ENCODE data around the gene CDC42SE1. TPM values are rescaled to one million over a fixed set of nuclear protein-coding genes. Genes with fewer than 3 reads are reported as not detected.
"Not testable (repeated sequence)": the region's sequence is repeated elsewhere in the genome, so short reads cannot be mapped to it uniquely, and the experiment has no call there.

CDC42SE1 gene, protein sequence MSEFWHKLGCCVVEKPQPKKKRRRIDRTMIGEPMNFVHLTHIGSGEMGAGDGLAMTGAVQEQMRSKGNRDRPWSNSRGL
- 10 to 100 TPM; 36.5 to 55.3 TPM for total RNA-seq
- long read RNA-seq, transcript CDC42SE1-201 (5 exons, 3,045 nt), result major isoform, 13 of 26 reads
- long read RNA-seq, partial matches to known transcripts, result 0 of 26 reads
- long read RNA-seq, other reads (novel, unspliced or antisense), result 10 of 26 reads

DNA sequence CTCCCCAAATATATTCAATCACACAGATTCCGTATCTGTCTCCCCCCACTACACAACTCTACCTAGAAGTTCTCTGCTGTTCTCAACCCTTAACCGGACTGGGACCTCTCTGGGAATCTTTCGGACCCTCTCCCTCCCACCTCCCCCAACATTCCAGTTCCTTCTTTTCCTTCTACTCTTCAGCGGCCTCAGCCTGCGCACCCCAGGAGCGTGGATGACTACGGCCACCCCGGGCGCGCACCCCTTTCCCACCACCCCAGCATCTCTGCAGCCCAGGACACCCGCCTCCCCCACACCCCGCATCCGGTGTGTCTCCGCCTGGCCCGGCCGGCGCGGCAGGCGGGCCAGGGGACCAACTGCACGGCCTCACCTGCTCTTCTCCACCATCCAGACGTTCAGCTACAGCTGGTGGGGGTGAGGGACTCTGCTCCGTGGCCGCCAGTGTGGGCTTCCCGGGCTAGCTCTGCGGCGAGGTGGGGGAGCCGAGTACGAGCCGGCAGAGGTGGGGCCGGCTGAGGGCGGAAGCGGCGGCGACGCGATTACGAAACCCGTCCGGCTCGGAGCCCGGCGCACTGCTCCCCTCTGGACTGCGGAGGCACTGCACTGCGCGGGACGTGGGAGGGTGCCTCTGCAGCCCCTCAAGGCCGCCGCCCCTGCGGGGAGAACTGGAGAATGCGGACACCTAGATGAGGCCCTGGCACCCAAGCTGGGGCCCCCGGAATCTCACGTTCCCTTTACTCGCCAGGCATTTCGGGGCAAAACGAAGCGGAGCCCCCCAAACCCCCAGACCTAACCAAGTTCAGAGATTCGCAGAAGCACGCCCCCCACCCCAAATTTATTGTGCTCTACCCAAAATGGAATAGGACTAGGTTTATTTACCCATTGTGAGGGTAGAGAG is at the start of gene CDC42SE1:
Gene CDC42SE1 (minus strand): TSS at position 514 of the 898 bp plus-strand sequence. CDS start 3,892 bp downstream, outside the sequence.
- peak; percentile 90 for DNase-seq
- intact Hi-C loops (cut with DNase I), result loop anchor here in 1 of 2 donors (10.0 kb wide), 1 partner anchor 55 kb away; the partner anchor contains the start of genes MINDY1 and PRUNE1
- ATAC-seq, result peak; percentile 92 to 96

- intact Hi-C loops (cut with DNase I), result no loop called here
- DNase-seq (no peak), ATAC-seq (no peak)
These were observed 48.9 kb upstream of the CDC42SE1 start for GRCh38 chr1:151108331-151108730.

GRCh38 chr1:151106894-151107293 is 47.5 kb upstream of the CDC42SE1 start:
- intact Hi-C loops (cut with DNase I), result no loop called here
- DNase-seq, result no peak
- no peak for ATAC-seq

DNA sequence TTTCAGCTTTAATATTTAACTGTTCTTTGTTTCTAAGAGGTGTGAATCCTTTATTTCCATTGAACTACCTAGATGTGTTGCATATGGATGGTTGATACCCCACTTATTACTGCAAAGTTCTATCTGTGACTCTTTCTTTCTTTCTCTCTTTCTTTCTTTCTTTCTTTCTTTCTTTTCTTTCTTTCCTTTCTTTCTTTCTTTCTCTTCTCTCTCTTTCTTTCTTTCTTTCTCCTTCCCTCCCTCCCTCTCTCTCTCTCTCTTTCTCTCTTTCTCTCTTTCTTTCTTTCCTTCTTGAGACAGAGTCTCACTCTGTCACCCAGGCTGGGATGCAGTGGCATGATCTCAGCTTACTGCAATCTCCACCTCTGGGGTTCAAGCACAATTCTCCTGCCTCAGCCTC is 45.2 kb upstream of the CDC42SE1 start:
- ATAC-seq, result no peak
- no peak for DNase-seq
- intact Hi-C loops (cut with DNase I), result no loop called here

DNA sequence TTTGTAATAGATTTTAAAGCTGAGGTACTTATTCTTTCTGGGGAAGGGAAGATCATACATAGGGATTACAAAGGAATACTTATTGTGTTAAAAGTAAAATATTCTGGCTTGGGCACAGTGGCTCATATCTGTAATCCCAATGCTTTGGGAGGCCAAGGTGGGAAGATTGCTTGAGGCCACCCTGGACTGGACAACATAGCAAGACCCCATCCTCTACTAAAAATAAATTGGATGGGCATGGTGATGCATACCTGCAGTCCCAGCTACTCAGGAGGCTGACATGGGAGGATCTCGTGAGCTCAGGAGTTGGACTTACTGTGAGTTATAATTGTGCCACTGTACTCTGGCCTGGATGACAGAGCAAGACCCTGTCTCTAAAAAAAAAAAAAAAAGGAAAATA is 38.7 kb upstream of the CDC42SE1 start:
- DNase-seq (no peak), ATAC-seq (no peak)
- intact Hi-C loops (cut with DNase I), result loop anchor here in 1 of 2 donors (5.0 kb wide), 1 partner anchor 59 kb away; the partner anchor contains the start of gene TNFAIP8L2

DNA sequence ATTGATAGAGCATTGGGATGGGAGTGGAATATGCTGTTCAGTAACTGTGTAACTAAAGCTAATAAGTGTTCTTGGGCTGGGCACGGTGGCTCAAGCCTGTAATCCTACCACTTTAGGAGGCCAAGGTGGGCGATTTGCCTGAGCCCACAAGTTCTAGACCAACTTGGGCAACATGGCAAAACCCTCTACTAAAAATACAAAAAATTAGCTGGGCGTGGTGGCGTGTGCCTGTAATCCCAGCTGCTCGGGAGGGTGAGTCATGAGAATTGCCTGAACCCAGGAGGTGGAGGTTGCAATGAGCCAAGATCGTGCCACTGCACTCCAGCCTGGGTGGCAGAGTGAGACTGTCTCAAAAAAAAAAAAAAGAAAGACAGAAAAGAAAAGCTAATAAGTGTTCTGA is 38.0 kb upstream of the CDC42SE1 start:
- intact Hi-C loops (cut with DNase I), result loop anchor here in 1 of 2 donors (5.0 kb wide), 1 partner anchor 60 kb away; the partner anchor contains the start of gene TNFAIP8L2
- not testable (repeated sequence) for ATAC-seq, DNase-seq

DNA sequence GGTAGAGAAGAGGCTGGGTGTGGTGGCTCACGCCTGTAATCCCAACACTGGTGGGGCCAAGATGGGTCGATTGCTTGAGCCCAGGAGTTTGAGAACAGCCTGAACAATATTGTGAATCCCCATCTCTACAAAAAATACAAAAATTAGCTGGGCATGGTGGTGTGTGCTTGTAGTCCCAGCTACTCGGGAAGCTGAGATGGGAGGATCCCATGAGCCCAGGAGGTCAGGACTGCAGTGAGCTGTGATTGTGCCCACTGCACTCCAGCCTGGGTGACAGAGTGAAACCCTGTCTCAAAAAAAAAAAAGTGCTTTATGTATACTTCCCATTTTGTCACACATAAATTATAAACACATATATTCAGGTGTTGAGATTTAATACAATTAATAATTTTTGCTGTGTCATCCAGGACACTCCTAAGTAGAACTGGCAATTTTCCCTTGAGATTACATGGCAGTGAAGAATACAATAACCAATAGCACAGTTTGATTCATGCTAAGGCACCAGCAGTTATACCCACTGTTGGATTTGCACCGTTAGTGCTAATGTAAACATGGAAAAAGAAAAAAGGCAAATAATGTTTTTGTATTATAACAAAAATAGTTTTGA is 26.6 kb upstream of the CDC42SE1 start:
- intact Hi-C loops (cut with DNase I), result no loop called here
- DNase-seq, result no peak
- ATAC-seq, result no peak

DNA sequence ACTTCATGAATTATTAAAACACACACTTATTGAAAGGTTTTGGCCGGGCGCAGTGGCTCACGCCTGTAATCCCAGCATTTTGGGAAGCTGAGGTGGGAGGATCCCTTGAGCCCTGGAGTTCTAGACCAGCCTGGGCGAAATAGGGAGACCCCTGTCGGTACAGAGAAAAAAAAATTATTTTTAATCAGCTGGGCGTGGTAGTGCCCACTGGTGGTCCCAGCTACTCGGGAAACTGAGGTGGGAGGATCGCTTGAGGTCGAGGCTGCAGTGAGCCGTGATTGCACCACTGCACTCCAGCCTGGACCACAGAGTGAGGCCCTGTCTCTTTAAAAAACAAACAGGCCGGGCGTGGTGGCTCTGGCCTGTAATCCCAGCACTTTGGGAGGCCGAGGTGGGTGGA is 12.8 kb upstream of the CDC42SE1 start:
- ATAC-seq (no peak), DNase-seq (no peak)
- intact Hi-C loops (cut with DNase I), result no loop called here

DNA sequence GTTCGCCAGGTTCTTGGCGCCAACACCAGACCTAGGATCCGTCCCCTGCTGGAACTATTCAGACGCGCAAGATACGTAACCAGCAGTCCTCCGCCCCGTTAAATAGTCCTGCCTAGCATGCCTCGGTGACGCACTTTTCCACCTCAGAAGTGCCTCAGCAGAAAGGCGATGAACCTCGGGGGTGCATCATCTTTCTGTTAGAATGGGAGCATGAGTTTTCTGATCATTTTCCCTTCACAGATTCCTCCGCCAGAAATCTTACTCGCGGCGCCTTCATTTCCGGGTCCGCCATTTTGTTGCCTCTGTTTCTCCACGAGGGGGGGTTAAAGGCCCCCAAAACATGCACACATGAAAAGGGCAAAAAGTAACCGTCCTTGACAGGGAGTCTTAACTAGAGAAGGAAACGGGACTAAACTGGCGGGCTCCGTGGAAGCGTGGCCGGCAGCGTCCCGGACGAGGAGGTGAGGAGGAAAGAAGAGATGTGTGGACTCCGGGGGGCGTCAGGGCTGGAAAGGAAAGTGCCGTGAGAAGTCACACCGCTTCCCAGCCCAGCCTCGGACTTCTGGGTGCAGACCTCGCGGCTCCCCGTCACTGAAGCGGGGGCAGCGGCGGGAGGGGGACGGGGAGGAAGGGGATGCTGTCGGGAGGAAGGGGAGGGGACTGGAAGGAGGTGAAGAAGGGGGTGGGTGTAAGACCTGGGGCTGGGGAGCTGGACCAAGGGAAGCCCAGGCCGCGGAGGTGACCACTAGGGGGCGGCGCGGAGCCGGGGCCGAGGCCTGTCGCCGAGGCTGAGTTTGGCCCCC is 11.3 kb upstream of the CDC42SE1 start, which contains the start of gene GABPB2:
Gene GABPB2 (plus strand): TSS at position 288 of the 803 bp plus-strand sequence. CDS start 17,429 bp downstream, outside the sequence.
- DNase-seq (peak; percentile 95), ATAC-seq (peak; percentile 94 to 96)
- intact Hi-C loops (cut with DNase I), result loop anchor here in 1 of 2 donors (2.0 kb wide), 1 partner anchor 46 kb away; no protein-coding TSS in a partner anchor

GRCh38 chr1:151069103-151069486 is 9.7 kb upstream of the CDC42SE1 start:
- DNase-seq, result no peak
- ATAC-seq, result no peak
- intact Hi-C loops (cut with DNase I), result no loop called here

- DNase-seq (no peak), ATAC-seq (no peak)
- intact Hi-C loops (cut with DNase I), result no loop called here
These were observed 7.8 kb upstream of the CDC42SE1 start for GRCh38 chr1:151067185-151067584.

DNA sequence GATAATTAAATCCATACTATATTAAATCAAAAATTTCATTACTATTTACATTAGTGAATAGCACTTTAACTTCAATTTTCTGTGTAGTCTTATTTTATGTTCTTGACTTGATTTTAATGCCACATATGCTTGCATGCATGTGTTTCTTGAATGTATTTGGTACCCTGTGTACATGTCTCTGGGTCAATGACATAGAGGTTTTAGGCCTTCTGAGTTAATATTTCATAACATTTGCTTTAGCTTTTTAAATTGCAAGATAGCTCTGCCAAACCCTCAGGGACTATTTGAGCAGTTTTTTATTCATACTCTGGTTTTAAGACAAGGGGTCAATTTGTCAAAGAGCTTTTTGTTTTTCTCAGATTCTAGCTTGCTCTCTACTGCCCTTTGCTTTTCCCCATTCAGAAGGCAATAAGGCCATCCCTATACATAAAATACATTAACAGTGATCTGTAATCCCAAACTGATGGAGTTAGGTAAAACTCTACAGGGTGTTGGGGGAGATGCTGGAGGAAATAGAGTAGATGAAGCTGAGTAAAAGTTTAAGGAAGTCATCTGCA is 5.7 kb upstream of the CDC42SE1 start:
- intact Hi-C loops (cut with DNase I), result no loop called here
- DNase-seq (no peak), ATAC-seq (no peak)

DNA sequence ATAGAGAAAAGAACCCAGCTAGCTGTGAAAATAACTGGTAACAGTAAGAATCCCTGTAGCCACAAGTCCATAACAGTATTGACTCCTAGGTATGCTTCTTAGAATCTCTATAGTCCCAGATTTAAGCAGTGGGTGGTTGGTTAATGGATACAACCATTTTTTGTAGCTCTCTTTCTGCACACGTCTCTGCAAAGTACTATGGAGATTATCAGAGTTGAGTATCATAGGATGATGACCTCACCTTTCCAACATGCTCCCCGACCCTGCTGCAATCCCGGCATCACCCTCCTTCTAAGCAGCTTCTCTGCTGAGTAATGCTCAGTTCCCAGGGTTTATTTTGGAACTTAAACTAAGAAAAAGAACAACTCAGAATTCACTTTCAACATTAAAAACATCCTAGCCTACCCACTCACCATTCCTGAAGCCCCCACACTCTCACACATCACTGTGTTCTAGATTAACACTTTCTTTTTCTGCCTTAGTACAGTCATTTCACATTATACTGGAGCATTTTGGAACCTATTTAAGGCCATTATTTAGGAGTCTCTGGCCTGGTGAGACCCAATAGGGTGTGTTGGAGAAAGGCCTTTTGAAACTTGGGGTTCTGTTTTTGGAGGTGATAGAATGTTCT is 3.4 kb upstream of the CDC42SE1 start:
- ATAC-seq, result peak in 1 of 2 donors; percentile 41
- no peak for DNase-seq
- intact Hi-C loops (cut with DNase I), result no loop called here

GRCh38 chr1:151061704-151062103 is 2.3 kb upstream of the CDC42SE1 start:
- no peak for ATAC-seq
- DNase-seq, result no peak
- intact Hi-C loops (cut with DNase I), result no loop called here

- no peak for ATAC-seq
These were observed 1.4 kb upstream of the CDC42SE1 start for GRCh38 chr1:151060657-151061421.

DNA sequence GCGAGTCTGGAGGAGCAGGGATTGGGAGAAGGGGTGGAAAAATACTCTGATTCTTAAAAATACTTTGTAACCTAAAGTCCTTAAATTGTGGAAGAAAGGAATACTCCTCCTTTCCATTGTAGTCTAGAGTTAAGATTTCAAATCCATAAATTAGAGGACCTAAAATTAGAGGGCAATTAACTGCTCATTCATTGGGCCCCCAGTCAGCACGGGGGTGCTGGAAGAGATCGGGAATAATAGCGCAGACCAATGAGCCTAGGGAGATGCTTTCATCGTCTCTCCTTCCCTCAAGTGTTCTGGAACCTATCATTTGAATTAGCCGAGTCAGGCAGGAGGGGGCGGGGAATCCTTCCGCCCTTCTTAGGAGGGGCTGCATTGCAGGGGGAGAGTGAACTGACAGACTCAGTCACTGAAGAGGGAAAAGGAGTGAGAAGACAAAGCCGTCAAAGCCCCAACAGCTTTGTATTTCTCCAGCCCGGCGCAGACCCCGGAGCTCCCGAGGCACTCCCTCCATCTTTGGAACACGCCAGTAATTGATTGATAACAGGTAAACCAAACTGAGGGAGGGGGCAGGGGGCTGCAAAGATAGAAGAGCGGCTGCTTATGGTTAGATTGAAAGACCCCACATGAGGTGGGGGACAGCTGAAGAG is 710 bp upstream of the CDC42SE1 start, which contains the start of gene MLLT11:
Gene MLLT11 (plus strand): TSS at position 391 of the 650 bp plus-strand sequence. CDS start 6,828 bp downstream, outside the sequence.
- peak; percentile 57 to 65 for ATAC-seq
- DNase-seq, result peak; percentile 51
- intact Hi-C loops (cut with DNase I), result no loop called here

More at GRCh38 chr1:151060657-151061421, 1.4 kb upstream of the CDC42SE1 start:
- intact Hi-C loops (cut with DNase I), result no loop called here
- DNase-seq, result no peak

Data from left cardiac atrium (tissue), 4 donors.